HG03469 (cell line): ENCODE results near the gene PTPRO.
A peak's percentile ranks its signal among the peaks of the same experiment; 100 is the strongest.

ENCODE experiments used
- ATAC-seq: cut with Tn5 transposase; IDR thresholded peaks from one replicate; pipeline ENCODE4 v1.9.1; 2021; ENCODE audit warnings: mild to moderate bottlenecking, moderate library complexity, moderate number of reproducible peaks; ENCODE audit not compliant: unreplicated experiment

PTPRO gene

DNA sequence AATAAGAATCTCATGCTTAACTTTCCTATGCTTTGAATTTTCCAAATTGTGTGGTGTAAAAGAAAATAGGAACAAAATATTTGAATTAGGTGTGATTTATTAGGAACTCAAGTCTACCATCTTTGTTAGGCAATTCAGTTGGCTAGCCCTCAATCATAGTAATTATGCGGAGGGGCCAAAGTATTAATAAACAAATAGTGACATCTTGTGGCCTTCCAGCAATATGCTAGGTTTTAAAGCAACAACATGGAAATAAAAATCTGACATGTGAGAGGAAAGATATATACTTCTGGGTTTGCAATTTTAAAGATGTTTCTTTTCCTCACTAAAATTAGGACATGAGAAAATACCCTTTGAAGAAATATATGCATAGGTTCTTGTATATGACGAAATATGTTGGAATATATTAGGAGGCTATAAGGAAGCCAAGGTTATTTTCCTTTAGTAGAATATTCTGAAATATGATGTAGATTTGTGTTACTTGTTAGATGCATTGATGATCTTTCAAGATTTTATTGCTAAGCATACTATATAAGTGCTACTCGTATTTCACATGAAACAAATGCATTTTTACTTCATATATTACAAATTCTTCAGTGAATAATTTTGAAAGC is 200.4 kb downstream of the PTPRO start:
- no peak for ATAC-seq

DNA sequence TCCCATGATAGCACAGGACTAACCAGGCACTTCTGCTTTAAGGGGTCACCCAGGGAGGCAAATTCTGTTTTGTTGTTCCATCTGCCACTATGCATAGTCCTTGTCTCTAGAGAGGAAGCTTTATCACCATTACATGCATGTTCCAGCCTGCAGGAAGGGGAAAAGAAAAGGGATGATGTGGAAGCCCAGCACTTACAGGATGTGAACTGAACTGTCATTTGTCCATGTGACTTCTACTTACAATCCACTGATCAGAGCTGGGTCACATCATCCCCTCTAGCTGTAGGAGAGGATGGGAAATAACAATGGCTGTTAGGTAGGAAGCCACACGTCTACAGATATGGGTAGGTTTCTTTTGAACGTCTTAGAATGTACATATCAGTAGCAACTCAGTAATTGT is 203.1 kb downstream of the PTPRO start:
- no peak for ATAC-seq

DNA sequence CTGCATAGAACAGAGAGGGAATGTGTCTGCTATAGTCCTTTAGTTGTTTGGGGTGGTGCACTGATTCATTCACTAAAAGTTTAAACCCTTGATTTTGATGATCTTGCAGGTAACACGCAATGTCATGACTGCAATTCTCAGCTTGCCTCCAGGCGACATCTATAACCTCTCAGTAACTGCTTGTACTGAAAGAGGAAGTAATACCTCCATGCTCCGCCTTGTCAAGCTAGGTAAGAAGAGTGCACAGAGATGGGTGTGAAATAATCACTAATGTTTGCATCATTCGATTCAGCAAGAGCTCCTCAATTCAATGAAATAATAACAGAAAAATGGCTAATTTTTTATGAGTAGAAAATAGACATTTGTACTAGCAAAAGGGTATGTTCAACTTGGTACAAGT is 203.7 kb downstream of the PTPRO start:
- ATAC-seq = peak; percentile 100

DNA sequence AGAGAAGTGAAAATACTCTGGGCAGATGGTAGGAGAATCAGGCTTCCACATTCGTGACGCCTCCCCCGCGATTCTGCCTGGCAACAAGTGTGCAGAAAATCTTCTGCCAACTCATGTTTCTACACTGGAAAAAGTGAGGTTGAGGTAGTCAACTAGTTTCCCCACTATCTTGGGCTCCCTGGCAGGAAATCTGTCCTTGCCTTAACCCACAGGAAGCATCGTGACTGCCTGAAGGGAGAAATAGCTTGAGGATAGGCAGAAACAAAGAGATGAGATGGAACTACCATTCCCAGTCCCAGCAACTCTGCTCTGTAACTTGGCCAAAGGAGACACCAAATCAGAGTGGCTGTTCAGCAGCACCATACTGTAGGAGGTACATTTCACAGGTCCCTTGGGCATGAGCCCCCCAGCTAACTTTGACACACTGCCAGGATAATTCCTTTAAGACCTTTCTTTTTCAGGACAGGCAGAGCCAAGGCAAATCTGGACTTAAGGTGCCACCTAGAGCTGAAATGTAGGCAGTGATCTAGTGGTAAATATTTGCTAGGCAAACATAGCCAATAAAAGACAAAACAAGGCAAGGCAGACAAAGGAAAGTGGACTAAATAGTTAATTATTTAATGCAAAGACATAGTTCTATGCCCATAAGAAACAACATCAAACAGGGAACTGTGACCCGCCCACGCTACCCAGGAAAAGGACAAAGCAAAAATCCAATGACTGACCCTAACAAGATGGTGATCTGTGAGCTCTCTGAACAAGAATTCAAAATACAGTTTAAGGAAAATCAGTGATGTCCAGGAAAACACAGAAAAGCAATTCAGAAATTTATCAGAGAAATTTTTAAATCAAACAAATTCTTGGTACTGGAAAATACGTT is 205.1 kb downstream of the PTPRO start:
- ATAC-seq = no peak

DNA sequence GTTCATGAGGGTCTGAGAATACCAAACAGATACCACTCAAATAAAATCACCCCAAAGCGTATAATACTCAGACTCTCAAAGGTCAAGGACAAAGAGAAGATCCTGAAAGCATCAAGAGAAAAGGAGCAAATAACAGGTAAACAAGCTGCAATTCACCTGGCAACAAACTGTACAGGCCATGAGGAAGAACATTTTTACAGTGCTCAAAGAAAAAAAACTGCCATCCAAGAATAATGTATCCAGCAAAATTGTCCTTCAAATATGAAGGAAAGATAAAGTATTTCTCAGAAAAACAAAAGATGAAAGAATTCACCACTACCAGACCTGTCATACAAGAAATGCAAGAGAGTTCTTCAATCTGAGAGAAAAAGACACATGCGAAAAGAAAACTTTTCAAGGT is 206.4 kb downstream of the PTPRO start:
- no peak for ATAC-seq

DNA sequence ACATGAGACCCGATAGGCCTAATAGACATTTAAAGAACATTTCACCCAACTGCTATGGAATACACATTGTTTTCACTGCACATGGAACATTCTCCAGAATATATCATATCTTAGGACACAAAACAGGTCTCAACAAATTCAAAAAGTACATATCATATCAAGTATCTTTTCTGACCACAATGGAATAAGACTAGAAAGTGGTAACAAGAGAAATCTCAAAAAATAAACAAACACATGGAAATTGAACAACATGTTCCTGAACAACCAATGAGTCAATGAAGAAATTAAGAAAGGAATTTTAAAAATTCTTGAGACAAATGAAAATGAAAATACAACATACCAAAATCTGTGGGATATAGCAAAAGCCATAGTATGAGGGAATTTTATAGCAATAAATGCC is 208.1 kb downstream of the PTPRO start:
- no peak for ATAC-seq

DNA sequence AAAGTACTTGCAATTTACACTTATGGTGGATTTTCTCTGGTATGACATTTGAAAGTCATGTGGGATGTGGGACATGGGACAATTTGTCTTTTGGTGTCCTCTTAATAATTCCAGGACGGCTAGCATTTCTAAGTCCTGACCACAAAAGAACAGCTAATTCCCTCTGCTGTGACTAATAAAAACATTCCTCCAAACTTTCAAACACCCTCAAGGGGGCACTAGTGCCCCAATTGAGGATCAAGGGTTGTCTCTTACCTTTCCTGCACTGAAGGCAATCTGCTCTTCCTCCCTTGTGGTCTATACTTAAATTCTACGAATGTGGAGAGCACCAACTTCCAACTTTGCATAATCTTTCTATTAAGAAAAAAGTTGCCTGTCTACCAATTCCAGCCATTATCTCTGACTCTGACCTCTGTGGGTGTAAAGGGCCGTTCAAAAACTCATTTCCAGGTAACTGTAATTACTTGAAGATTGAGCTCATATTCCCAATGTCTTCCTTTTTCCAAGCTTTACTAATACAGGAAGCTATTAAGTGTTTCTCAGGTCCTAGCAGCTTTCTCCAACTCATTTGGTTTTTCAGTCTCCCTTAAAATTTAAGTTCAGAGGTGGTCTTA is 210.2 kb downstream of the PTPRO start:
- peak; percentile 77 for ATAC-seq

DNA sequence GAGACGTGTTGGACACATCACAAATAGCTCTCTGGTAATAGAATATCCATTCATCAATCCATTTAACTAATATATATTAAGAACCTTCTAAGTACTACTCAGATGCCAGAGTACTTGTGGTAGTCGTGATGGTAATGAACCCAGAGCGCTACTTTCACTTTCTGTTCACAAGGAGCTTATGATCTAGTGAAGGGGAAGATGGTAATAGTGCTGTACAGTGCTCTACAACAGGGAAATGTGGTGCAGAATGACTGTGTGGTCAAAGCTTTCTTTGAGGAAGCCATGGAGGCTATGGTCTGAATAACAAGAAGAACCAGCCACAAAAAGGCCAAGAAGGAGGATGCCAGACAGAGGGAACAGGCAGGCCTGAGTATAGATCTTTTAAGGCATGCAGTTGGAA is 212.0 kb downstream of the PTPRO start:
- ATAC-seq = peak; percentile 68

DNA sequence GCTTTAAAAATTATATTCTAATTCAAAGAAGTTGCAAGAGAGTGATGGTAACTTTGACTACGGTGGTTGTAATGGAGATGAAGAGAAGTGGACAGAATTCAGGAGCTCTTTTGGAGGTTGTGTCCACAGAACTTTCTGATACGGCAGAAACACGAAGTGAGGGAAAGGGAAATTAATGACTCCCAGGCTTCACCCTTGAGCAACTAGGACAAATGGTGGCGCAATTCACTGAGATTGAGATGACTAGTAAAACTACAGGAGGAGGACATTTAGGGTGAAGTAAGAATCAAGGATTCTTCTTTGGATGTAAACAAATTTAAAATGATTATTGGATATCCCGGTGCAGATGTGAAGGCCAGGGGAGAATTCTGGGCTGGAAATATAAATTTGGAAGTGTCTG is 212.6 kb downstream of the PTPRO start:
- no peak for ATAC-seq

DNA sequence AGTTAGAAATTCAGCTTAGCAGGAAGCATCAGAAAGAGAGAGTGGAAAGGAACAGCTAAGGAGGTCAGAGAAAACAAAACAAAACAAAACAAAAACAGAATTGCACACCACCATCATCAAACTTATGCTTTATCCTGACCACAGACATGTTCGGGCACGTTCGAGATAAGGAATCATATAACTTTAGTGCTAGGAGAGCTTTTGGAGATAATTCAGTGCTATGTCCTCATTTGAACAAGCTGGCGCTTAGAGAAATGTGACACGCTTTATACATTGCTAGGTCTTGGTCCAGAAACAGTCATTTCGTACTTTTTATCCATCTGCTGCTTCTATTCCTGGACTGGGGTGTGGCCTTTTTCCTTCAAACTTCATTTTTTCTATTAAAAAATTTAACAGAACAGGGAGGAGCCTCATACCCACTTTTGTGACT is 213.1 kb downstream of the PTPRO start:
- no peak for ATAC-seq

DNA sequence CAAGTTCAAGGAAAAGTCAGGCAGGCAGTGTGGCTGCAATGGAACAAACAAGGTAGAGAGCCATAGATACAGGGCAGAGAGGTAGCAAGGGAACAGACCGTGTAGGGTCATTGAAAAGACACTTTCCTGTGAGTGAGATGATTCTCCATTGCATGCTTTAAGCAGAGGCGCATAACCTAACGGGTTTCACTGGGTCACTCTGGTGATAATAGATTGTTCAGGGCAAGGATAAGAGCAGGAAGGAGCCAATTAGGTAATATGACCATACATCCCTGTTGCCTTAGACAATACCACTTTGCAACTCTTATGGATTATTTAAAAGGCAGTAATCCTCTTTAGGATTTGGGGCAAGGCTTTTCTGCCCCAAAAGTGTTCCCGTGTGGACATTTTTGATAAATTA is 214.1 kb downstream of the PTPRO start:
- ATAC-seq = no peak

DNA sequence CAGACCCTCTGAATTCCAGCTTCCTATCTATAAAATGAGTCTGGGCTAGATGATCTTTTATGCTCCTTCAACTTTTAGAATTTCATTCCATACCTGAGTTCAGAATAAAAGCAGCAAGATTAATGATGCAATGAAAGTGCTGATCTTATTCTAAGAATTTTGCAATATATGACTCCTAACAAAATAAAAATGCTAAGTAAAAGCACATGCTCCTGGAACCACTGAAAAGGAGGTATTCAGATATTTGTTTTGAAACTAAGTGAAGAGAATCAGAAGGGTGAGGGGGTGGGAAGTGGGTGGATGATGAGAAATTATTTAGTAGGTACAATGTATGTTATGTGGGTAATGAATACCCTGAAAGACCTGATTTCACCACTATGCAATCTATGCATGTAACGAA is 216.6 kb downstream of the PTPRO start:
- ATAC-seq = no peak

DNA sequence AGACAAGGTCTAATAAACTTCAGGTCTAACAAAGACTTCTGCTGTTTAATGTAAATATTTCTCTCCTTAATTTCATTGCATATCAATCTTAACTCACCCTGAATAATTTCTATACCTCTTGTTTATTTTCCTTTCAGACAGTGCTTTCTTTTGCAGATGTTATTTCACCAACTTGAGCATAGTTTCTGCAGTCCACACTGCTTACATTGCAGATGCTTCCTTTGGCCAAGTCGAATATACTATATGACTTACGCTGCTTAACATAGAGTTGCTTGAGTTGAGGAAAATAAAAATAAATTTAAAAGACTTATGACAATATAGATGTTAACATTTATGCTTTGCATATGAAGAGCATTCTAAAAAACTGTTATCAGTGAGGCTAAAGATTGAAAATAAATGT is 217.7 kb downstream of the PTPRO start:
- ATAC-seq = no peak

DNA sequence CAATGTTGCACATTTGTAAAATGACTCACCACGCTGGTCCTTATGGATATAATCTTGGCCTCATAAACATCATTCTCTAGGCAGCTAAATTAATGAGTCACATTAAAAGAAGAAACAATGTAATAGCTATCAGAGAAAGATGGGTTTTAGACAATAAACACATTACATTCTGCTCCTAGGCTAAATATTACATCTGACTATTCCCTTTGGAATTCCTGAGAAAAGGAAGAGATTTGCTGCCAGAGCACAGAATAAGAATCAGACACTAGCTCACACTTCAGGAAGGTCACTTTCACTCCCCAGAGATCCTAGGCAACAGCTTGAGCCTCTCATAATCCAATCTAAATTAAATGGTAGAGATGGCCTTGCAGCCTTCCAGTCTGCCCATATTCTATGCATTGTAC is 218.2 kb downstream of the PTPRO start:
- ATAC-seq = no peak

DNA sequence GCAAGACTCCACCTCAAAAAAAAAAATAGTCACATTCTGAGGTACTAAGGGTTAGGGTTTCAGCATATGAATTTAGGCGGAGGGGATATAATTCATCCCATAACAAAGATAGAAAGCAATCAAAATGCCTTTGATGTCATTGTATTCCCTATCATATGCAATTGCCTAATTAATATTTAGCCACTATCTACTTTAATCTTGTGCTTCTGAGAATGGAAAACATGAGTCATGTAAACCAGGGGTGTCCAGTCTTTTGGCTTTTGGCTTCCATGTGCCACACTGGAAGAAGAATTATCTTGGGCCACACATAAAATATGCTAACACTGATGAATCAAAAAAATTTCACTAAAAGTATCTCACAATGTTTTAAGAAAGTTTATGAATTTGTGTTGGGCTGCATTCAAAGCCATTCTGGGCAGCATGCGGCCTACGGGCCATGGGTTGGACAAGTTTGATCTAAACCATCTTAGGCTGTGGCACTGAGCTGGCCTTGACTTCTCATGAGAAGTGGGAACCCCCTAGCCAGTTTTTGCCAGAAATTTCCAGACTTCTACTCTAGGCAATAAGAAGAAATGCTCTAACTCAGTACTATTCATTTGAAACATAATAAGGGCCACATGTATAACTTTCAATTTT is 219.8 kb downstream of the PTPRO start:
- ATAC-seq = no peak

DNA sequence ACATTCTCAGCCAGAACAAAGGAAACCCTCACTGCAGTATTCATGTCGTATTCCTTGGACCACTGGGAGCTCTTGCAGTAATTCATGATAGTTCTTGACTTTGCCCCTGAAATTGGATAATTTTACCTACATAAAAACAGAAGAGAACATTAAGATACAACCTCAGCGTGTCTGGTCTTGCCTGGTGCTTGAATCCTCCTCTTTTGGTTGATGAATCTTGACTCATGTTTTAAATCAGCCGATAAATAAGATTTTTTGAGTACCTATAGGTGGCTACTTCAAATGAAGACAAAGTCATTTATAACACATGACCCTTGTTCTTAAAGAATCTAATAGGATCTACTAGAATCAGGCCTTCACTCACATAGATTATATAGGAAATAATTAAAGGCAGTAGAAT is 221.0 kb downstream of the PTPRO start:
- no peak for ATAC-seq

DNA sequence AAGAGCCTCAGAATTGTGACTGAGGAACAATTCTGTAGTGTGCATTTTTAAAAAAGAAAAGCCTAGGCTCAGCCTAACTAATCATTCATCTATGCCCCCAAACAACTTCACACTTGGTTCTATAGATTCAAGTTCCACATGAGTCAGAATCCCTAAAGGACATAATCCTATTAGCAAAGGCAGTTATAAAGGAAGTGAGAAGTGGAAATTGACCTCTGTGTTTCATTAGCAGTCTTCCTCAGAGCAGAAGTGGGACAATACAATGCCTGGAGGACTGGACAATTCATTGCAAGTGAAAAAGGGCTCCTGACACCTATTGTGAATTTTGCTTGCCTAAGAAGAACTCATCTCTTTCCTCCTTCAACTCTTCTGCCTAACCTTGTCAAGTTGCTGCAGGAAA is 222.3 kb downstream of the PTPRO start:
- no peak for ATAC-seq

DNA sequence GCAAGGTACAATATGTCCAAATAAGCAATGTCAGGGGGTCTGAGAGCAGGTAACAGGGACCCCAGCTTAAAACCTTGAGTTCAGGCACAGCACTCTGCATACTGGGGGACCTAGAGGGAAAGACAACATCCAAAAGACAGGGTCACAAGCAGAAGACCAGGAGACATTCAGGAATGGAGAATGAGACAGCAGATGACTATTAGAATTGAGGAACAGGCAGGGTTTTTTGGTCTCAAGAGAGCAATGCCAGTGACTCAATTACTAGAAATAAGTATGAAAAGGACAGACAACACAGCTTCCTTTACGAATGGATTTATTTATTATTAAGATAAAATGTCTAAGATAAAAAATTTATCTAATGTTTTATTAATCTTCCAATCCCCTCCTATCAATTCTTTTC is 223.0 kb downstream of the PTPRO start:
- ATAC-seq = no peak

DNA sequence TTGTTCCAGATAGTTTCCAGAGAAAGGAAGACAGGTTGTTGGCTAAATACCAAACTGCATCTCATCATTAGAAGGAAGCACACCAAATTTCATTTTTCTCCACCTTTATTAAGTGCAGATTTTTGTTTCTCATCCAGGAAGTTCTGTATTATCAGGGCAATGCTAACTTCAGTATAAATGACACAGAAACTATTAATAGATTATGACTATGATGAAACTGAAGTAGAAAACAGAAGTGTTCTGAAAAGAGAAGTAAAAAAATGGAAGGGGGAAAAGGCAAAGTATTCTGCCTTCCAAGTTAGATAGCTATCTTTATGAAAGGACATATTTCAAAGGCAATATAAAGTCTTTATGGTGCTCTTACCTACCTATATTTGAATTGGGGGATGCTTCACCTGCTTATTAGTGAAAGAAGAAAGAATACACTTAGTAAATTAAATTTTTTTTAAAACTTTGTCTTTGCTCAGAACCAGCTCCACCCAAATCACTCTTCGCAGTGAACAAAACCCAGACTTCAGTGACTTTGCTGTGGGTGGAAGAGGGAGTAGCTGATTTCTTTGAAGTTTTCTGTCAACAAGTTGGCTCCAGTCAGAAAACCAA is 223.9 kb downstream of the PTPRO start:
- peak; percentile 87 for ATAC-seq

DNA sequence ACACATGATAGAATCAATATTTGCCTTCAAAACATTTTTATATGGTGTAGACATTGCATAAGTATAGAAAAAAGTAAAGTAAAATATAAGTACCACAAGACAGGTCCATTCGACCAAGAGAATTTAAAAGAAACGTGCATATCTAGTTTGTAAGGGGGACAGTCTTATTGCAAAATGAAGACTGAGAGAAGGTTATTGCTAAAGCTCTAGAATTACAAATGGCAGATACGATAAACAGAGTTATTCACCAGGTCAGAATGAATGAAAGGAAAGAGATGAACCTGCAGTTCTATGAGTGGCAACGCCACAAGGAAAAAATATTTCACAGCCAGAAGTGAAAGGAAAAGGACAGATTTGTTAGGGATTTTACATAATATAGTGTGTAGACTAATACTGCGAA is 224.8 kb downstream of the PTPRO start:
- ATAC-seq = no peak

DNA sequence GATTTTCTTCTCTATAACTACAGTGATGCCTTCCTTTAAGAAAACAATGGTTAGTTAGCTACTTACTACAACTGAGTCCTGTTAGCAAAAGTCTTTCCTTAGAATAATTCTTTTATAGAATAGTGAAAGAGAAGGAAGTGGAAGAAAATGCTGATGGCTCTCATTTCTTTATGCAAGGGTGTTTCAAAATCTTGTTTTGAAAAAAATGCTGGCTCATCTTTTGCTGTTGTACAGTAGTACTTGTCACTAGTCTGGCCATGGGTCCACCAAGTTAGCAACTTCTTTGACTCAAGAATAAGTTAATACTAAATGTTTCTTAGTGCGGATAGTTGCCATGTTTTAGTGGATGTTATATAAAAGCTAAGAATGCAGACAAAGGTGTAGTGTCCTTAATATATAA is 225.4 kb downstream of the PTPRO start:
- no peak for ATAC-seq
